WTC11 (cell line): ENCODE results near the gene MEGF11. TPM values are rescaled to one million over a fixed set of nuclear protein-coding genes. Genes with fewer than 3 reads are reported as not detected.

Source experiments
- ATAC-seq: fragments of 200-7000 bp; cut with Tn5 transposase; 2 replicates; pipeline ENCODE4 v1.10.0; 2021; ENCODE audit warnings: mild to moderate bottlenecking, moderate library complexity
- CTCF ChIA-PET: fragments of 300-600 bp; sonication (Branson Sonifier 250); formaldehyde crosslinking; loops from one replicate; lab custom pipeline; 2021; ENCODE audit warnings: antibody characterized with exemption; lab: Charles Lee
- POLR2A ChIA-PET: fragments of 350-600 bp; sonication (Branson Sonifier 250); formaldehyde crosslinking; loops from one replicate; lab custom pipeline; 2021; ENCODE audit warnings: antibody characterized with exemption; lab: Charles Lee
- DNase-seq: peaks from one replicate; pipeline ENCODE4 v3.0.0; 2021; ENCODE audit warnings: low spot score
- H3K27ac Mint-ChIP-seq: 2 replicates; pipeline ENCODE4 v1.8.0; 2021; ENCODE audit warnings: mixed read lengths
- H3K27me3 Mint-ChIP-seq: 2 replicates; pipeline ENCODE4 v1.8.0; 2021; ENCODE audit warnings: low read depth, mild to moderate bottlenecking, moderate library complexity, mixed read lengths
- H3K36me3 Mint-ChIP-seq: 2 replicates; pipeline ENCODE4 v1.8.0; 2021; ENCODE audit warnings: mixed read lengths
- H3K4me1 Mint-ChIP-seq: 2 replicates; pipeline ENCODE4 v1.8.0; 2022; ENCODE audit warnings: mixed read lengths
- H3K4me3 Mint-ChIP-seq: 2 replicates; pipeline ENCODE4 v1.8.0; 2021; ENCODE audit warnings: mild to moderate bottlenecking, moderate library complexity, mixed read lengths
- H3K9me3 Mint-ChIP-seq: 2 replicates; pipeline ENCODE4 v1.8.0; 2021; ENCODE audit warnings: mixed read lengths
- CBFB ChIP-seq: sonication (generic); formaldehyde crosslinking; IDR thresholded peaks from 2 replicates; pipeline ENCODE4 v1.8.1; 2022; ENCODE audit warnings: mild to moderate bottlenecking, low read depth, missing genetic modification reagents
- CREB1 ChIP-seq: sonication (generic); formaldehyde crosslinking; IDR thresholded peaks from 2 replicates; pipeline ENCODE4 v1.8.0; 2023; ENCODE audit warnings: mild to moderate bottlenecking, missing genetic modification reagents
- CREM ChIP-seq: sonication (generic); formaldehyde crosslinking; IDR thresholded peaks from 2 replicates; pipeline ENCODE4 v1.8.1; 2022; ENCODE audit warnings: mild to moderate bottlenecking, missing genetic modification reagents, moderate library complexity
- EMX1 ChIP-seq: fragments of 250-450 bp; sonication (Bioruptor Pico); IDR thresholded peaks from 2 replicates; pipeline ENCODE4 v1.8.0; 2021; ENCODE audit warnings: mild to moderate bottlenecking
- ESRRA ChIP-seq: sonication (generic); formaldehyde crosslinking; IDR thresholded peaks from 2 replicates; pipeline ENCODE4 v1.8.1; 2022; ENCODE audit warnings: mild to moderate bottlenecking, missing genetic modification reagents, borderline replicate concordance
- MYBL2 ChIP-seq: sonication (generic); formaldehyde crosslinking; IDR thresholded peaks from 2 replicates; pipeline ENCODE4 v1.8.1; 2023; ENCODE audit warnings: mild to moderate bottlenecking, moderate library complexity, missing genetic modification reagents
- NR2C2 ChIP-seq: sonication (generic); formaldehyde crosslinking; IDR thresholded peaks from 2 replicates; pipeline ENCODE4 v1.8.0; 2022; ENCODE audit warnings: mild to moderate bottlenecking, missing genetic modification reagents
- NR3C1 ChIP-seq: sonication (generic); formaldehyde crosslinking; conservative IDR thresholded peaks from 2 replicates; pipeline ENCODE4 v1.8.1; 2023; ENCODE audit warnings: low read depth, mild to moderate bottlenecking, missing genetic modification reagents
- OVOL2 ChIP-seq: fragments of 250-450 bp; sonication (Bioruptor Pico); IDR thresholded peaks from 2 replicates; pipeline ENCODE4 v1.9.0; 2021; ENCODE audit warnings: mild to moderate bottlenecking, borderline replicate concordance
- RORB ChIP-seq: fragments of 250-450 bp; sonication (Bioruptor Pico); IDR thresholded peaks from 2 replicates; pipeline ENCODE4 v1.9.0; 2021; ENCODE audit warnings: mild to moderate bottlenecking
- SMAD3 ChIP-seq: sonication (generic); formaldehyde crosslinking; IDR thresholded peaks from 2 replicates; pipeline ENCODE4 v1.8.0; 2022; ENCODE audit warnings: missing genetic modification reagents, mild to moderate bottlenecking, borderline replicate concordance
- SOX15 ChIP-seq: fragments of 250-450 bp; sonication (Bioruptor Pico); IDR thresholded peaks from 2 replicates; pipeline ENCODE4 v1.9.0; 2021; ENCODE audit warnings: mild to moderate bottlenecking
- TP53 ChIP-seq: sonication (generic); formaldehyde crosslinking; IDR thresholded peaks from 2 replicates; pipeline ENCODE4 v1.8.1; 2023; ENCODE audit warnings: mild to moderate bottlenecking, missing genetic modification reagents
- ZBTB21 ChIP-seq: sonication (generic); formaldehyde crosslinking; IDR thresholded peaks from 2 replicates; pipeline ENCODE4 v1.8.1; 2023; ENCODE audit warnings: mild to moderate bottlenecking, missing genetic modification reagents, borderline replicate concordance
- ZNF396 ChIP-seq: fragments of 250-450 bp; sonication (Bioruptor Pico); IDR thresholded peaks from 2 replicates; pipeline ENCODE4 v1.8.0; 2021; ENCODE audit warnings: mild to moderate bottlenecking, moderate library complexity, borderline replicate concordance
- ZNF416 ChIP-seq: fragments of 250-450 bp; sonication (Bioruptor Pico); IDR thresholded peaks from 2 replicates; pipeline ENCODE4 v1.9.0; 2021; ENCODE audit warnings: mild to moderate bottlenecking, inconsistent platforms
- ZNF671 ChIP-seq: fragments of 250-450 bp; sonication (Bioruptor Pico); IDR thresholded peaks from 2 replicates; pipeline ENCODE4 v1.8.0; 2021; ENCODE audit warnings: mild to moderate bottlenecking
- total RNA-seq: library from RNA; stranded (reverse); gene quantifications from 3 replicates; pipeline ENCODE4 v1.2.3, GENCODE V29; 2021
- TF ChIP-seq, protein P1 (sequence below): sonication (generic); formaldehyde crosslinking; IDR thresholded peaks from 2 replicates; pipeline ENCODE4 v1.8.0; 2023; ENCODE audit warnings: missing genetic modification reagents
- TF ChIP-seq, protein P2 (sequence below): sonication (generic); formaldehyde crosslinking; conservative IDR thresholded peaks from 2 replicates; pipeline ENCODE4 v1.8.1; 2023; ENCODE audit warnings: mild to moderate bottlenecking, low read depth, missing genetic modification reagents, moderate library complexity
- TF ChIP-seq, protein P3 (sequence below): fragments of 250-450 bp; sonication (Bioruptor Pico); IDR thresholded peaks from 2 replicates; pipeline ENCODE4 v1.9.0; 2021; ENCODE audit warnings: mild to moderate bottlenecking
- TF ChIP-seq, protein P4 (sequence below): fragments of 250-450 bp; sonication (Bioruptor Pico); IDR thresholded peaks from 2 replicates; pipeline ENCODE4 v1.9.0; 2021; ENCODE audit warnings: mild to moderate bottlenecking
- TF ChIP-seq, protein P5 (sequence below): sonication (generic); formaldehyde crosslinking; IDR thresholded peaks from 2 replicates; pipeline ENCODE4 v1.8.0; 2022; ENCODE audit warnings: mild to moderate bottlenecking, missing genetic modification reagents
- TF ChIP-seq, protein P6 (sequence below): sonication (generic); formaldehyde crosslinking; IDR thresholded peaks from 2 replicates; pipeline ENCODE4 v1.8.0; 2022; ENCODE audit warnings: mild to moderate bottlenecking, missing genetic modification reagents

MEGF11 gene
- total RNA-seq, 1 experiment from 2014 or later, result 3.3 TPM

DNA sequence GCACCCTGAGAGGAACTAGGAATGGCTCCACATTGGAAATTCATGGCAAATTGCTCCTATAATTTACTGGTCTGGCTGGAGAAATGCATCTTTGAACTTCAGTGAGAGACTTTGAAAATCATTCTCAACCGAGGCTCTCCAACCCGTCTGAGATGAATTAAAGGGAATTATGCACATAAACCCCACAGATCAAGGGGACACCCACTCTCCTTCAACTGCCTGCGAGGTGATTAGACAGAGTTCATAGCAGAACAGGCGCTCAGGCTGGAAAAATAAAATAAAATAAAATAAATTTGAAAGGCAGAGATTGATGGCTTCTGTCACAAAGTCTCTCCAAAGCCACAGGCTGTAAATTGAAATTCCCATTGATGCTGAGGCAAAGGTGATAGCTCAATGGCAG lies 37.7 kb downstream of the MEGF11 start (continued):
- TF ChIP-seq, protein P1, sequence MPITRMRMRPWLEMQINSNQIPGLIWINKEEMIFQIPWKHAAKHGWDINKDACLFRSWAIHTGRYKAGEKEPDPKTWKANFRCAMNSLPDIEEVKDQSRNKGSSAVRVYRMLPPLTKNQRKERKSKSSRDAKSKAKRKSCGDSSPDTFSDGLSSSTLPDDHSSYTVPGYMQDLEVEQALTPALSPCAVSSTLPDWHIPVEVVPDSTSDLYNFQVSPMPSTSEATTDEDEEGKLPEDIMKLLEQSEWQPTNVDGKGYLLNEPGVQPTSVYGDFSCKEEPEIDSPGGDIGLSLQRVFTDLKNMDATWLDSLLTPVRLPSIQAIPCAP (CRISPR knock-in tag), result no peak
- no peak for TF ChIP-seq ZNF416
- TF ChIP-seq ESRRA, result no peak
- TF ChIP-seq, all 79 proteins: peak for 0

DNA sequence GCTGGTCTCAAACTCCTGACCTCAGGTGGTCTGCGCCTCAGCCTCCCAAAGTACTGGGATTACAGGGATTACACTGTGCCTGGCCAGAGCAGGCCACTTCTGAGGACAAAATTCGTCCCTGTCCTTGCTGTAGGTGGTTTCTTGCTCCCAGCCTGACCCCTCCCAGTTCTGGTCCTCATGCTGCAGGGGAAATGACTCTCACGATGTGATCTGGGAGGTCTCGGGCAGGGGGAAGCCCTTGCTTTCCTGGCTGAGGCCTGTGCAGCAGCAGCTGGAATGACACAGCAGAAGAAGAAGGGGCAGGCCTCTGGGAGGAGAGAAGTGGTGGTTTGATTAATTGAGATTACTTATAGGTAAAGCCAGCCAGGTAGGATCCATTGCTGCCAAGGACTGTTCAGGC lies 39.3 kb downstream of the MEGF11 start:
- CTCF ChIA-PET, result interaction anchor here (1.9 kb wide), 1 partner anchor 23 kb away, joined by 6 read pairs; no protein-coding TSS in a partner anchor
- POLR2A ChIA-PET, result no interaction called here

DNA sequence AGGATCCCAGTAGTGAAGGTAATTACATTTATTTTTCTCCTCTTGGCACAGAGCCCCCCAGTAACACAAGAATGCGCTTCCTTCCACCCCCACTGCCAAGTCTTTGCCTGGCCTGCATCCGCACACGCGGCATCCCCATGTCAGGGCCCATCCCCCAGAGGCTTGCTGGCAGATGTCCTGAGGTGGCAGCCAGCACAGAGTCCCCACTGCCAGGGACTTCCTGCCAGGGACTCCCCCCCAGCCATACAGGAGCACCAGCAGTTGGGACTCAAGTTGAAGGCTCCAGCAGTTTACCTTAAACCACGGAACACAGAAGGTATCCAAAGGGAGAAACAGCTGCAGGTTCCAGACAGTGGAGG lies 41.0 kb downstream of the MEGF11 start:
- CTCF ChIA-PET, result interaction anchor here (0.6 to 1.9 kb wide), 3 partner anchors 21 to 296 kb away, joined by 3 to 6 read pairs (median 3); no protein-coding TSS in a partner anchor
- TF ChIP-seq SOX15 (CRISPR knock-in tag) (no peak), MYBL2 (CRISPR knock-in tag) (no peak), OVOL2 (CRISPR knock-in tag) (no peak), SMAD3 (CRISPR knock-in tag) (no peak), CBFB (CRISPR knock-in tag) (no peak), TP53 (CRISPR knock-in tag) (no peak)
- TF ChIP-seq, protein P2, sequence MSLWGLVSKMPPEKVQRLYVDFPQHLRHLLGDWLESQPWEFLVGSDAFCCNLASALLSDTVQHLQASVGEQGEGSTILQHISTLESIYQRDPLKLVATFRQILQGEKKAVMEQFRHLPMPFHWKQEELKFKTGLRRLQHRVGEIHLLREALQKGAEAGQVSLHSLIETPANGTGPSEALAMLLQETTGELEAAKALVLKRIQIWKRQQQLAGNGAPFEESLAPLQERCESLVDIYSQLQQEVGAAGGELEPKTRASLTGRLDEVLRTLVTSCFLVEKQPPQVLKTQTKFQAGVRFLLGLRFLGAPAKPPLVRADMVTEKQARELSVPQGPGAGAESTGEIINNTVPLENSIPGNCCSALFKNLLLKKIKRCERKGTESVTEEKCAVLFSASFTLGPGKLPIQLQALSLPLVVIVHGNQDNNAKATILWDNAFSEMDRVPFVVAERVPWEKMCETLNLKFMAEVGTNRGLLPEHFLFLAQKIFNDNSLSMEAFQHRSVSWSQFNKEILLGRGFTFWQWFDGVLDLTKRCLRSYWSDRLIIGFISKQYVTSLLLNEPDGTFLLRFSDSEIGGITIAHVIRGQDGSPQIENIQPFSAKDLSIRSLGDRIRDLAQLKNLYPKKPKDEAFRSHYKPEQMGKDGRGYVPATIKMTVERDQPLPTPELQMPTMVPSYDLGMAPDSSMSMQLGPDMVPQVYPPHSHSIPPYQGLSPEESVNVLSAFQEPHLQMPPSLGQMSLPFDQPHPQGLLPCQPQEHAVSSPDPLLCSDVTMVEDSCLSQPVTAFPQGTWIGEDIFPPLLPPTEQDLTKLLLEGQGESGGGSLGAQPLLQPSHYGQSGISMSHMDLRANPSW (CRISPR knock-in tag), result no peak
- TF ChIP-seq, protein P3, sequence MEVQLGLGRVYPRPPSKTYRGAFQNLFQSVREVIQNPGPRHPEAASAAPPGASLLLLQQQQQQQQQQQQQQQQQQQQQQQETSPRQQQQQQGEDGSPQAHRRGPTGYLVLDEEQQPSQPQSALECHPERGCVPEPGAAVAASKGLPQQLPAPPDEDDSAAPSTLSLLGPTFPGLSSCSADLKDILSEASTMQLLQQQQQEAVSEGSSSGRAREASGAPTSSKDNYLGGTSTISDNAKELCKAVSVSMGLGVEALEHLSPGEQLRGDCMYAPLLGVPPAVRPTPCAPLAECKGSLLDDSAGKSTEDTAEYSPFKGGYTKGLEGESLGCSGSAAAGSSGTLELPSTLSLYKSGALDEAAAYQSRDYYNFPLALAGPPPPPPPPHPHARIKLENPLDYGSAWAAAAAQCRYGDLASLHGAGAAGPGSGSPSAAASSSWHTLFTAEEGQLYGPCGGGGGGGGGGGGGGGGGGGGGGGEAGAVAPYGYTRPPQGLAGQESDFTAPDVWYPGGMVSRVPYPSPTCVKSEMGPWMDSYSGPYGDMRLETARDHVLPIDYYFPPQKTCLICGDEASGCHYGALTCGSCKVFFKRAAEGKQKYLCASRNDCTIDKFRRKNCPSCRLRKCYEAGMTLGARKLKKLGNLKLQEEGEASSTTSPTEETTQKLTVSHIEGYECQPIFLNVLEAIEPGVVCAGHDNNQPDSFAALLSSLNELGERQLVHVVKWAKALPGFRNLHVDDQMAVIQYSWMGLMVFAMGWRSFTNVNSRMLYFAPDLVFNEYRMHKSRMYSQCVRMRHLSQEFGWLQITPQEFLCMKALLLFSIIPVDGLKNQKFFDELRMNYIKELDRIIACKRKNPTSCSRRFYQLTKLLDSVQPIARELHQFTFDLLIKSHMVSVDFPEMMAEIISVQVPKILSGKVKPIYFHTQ (CRISPR knock-in tag), result no peak

More for the DNA sequence above, 39.3 kb downstream of the MEGF11 start:
- no peaks in the 10 kb centered on the region for H3K36me3 Mint-ChIP-seq
- no peak for ATAC-seq
- no peak overlapping the region for H3K4me3 Mint-ChIP-seq
- peaks cover 14% of the 10 kb centered on the region; the same call in 1 of the 2 replicates for H3K4me1 Mint-ChIP-seq
- H3K9me3 Mint-ChIP-seq, result no peaks in the 10 kb centered on the region
- DNase-seq, result no peak
- TF ChIP-seq, protein P1 (CRISPR knock-in tag), result no peak
- TF ChIP-seq, protein P4, sequence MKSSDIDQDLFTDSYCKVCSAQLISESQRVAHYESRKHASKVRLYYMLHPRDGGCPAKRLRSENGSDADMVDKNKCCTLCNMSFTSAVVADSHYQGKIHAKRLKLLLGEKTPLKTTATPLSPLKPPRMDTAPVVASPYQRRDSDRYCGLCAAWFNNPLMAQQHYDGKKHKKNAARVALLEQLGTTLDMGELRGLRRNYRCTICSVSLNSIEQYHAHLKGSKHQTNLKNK (CRISPR knock-in tag), result no peak
- TF ChIP-seq CREB1 (CRISPR knock-in tag) (no peak), NR2C2 (CRISPR knock-in tag) (no peak), RORB (CRISPR knock-in tag) (no peak), ZBTB21 (CRISPR knock-in tag) (no peak), ZNF396 (CRISPR knock-in tag) (no peak), EMX1 (no peak), CREM (CRISPR knock-in tag) (no peak), ZNF671 (CRISPR knock-in tag) (no peak), NR3C1 (CRISPR knock-in tag) (no peak)
- TF ChIP-seq, protein P3 (CRISPR knock-in tag), result no peak
- TF ChIP-seq, protein P5, sequence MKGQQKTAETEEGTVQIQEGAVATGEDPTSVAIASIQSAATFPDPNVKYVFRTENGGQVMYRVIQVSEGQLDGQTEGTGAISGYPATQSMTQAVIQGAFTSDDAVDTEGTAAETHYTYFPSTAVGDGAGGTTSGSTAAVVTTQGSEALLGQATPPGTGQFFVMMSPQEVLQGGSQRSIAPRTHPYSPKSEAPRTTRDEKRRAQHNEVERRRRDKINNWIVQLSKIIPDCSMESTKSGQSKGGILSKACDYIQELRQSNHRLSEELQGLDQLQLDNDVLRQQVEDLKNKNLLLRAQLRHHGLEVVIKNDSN (CRISPR knock-in tag), result no peak
- TF ChIP-seq, protein P6, sequence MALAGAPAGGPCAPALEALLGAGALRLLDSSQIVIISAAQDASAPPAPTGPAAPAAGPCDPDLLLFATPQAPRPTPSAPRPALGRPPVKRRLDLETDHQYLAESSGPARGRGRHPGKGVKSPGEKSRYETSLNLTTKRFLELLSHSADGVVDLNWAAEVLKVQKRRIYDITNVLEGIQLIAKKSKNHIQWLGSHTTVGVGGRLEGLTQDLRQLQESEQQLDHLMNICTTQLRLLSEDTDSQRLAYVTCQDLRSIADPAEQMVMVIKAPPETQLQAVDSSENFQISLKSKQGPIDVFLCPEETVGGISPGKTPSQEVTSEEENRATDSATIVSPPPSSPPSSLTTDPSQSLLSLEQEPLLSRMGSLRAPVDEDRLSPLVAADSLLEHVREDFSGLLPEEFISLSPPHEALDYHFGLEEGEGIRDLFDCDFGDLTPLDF (CRISPR knock-in tag), result no peak
- no peaks in the 10 kb centered on the region for H3K27me3 Mint-ChIP-seq
- no peak overlapping the region for H3K27ac Mint-ChIP-seq

More for the DNA sequence above, 41.0 kb downstream of the MEGF11 start:
- DNase-seq, result no peak
- H3K4me1 Mint-ChIP-seq, result 0 out of 2 replicates have a peak, but pooled peaks cover 5% of the 10 kb centered on the region
- H3K36me3 Mint-ChIP-seq, result no peaks in the 10 kb centered on the region
- H3K9me3 Mint-ChIP-seq, result peaks cover under 1% of the 10 kb centered on the region; the same call in 1 of the 2 replicates
- POLR2A ChIA-PET, result no interaction called here
- no peak overlapping the region for H3K4me3 Mint-ChIP-seq
- H3K27ac Mint-ChIP-seq, result no peak overlapping the region
- ATAC-seq, result no peak
- H3K27me3 Mint-ChIP-seq, result no peaks in the 10 kb centered on the region
